NK-92 treated with Interleukin-12 subunit alpha and Interleukin-12 subunit beta, amount 100 ng/mL, for 24 hours (cell line): Measurements from ENCODE around the gene HSD17B3.
"Not testable (repeated sequence)": the region's sequence is repeated elsewhere in the genome, so short reads cannot be mapped to it uniquely, and the experiment has no call there.

Source experiments
- DNase-seq: peaks from one replicate; lab custom pipeline; 2025; lab: John Stamatoyannopoulos, UW

The HSD17B3 gene

GRCh38 chr9:96193236-96193755 is 108.7 kb downstream of the HSD17B3 start:
- no peak for DNase-seq

DNA sequence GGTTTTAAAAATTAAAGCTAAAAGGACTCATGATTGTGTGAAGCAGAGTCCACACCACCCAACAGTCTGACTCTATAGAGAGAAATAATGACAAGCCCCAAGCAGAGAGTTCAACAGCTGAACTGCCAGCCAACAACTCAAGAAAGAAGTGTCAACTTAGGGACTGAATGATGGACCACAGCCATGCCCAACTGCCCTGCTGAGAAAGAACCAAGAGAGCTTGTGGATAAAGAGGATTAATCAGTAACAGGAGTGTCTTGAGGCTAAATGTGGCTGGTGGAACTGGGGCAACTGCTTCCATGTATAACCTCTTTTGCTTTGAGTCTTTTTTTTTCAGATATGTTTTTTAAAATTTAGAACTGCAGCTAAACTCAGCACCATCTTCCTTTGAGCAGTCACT is 109.3 kb downstream of the HSD17B3 start:
- DNase-seq, result no peak

GRCh38 chr9:96189995-96190394 is 112.0 kb downstream of the HSD17B3 start:
- DNase-seq, result no peak

- DNase-seq, result not testable (repeated sequence)
Observed at GRCh38 chr9:96189581-96189980, 112.4 kb downstream of the HSD17B3 start.

DNA sequence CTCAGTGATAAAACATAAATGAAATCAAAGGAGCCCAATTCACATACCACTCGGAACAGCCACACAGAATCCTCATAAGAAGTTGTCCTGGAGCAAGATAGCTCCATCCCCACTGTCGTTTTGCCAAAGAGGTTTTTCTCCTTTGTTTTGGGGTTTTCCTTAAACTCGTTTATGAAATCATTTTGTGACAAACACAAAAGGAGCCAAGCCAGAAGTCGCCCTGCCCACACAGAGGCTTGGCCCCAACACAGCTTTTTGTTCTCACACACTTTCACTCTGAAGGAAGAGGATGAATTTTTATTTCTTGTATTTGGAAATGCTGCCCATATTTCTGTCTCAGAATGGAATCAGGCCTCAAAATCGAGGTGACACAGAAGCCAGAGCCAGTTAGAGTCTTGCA is 113.4 kb downstream of the HSD17B3 start:
- DNase-seq, result no peak

DNA sequence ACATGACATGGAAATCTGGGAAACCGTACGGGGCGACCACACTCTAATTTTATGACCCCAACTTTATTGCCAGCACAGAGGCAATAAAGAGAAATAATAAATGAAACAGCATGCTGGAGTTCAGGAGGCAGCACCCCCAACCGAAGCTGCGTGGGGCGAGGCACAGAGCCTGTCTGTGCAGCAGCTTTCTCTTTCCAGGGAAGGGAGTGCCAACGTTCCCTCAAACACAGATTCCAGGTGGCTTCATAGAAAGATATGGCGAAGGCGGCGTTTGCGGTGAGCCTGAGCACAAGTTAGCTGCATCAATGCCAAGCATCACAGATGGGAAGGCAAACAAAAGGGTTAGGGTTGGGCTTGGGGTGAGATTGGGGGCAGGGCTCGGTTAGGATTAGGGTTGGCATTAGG is 114.8 kb downstream of the HSD17B3 start:
- no peak for DNase-seq

GRCh38 chr9:96186591-96187011 is 115.4 kb downstream of the HSD17B3 start:
- no peak for DNase-seq

- no peak for DNase-seq
Observed at GRCh38 chr9:96185518-96186156, 116.3 kb downstream of the HSD17B3 start.
